MCF 10A (cell line): Measurements from ENCODE around the gene SCNN1G. TPM values are rescaled to one million over a fixed set of nuclear protein-coding genes. Genes with fewer than 3 reads are reported as not detected.
A peak's percentile ranks its signal among the peaks of the same experiment; 100 is the strongest.

ENCODE experiments used
- BruUV-seq: library from RNA; stranded (reverse); fragments of 400-500 nt; replicated peaks from 2 replicates; lab custom pipeline; 2021; lab: Mats Ljungman, UMichigan
- CTCF ChIA-PET: fragments of 300-600 bp; sonication (Branson Sonifier 250); formaldehyde crosslinking; extraction: SDS; loops from one replicate; lab custom pipeline; 2021; ENCODE audit warnings: antibody characterized with exemption, inconsistent platforms; lab: Yijun Ruan, JAX
- POLR2A ChIA-PET: fragments of 300-600, 350-650 bp; sonication (Branson Sonifier 250); formaldehyde crosslinking; extraction: SDS; loops from one replicate; lab custom pipeline; 2020; ENCODE audit warnings: antibody characterized with exemption, inconsistent platforms; lab: Yijun Ruan, JAX
- DNase-seq: peaks from one replicate; pipeline ENCODE4 v3.0.0-alpha.2; 2018; ENCODE audit not compliant: unreplicated experiment
- H3K27ac Mint-ChIP-seq: one replicate; pipeline ENCODE4 v1.8.0; 2022; ENCODE audit warnings: mild to moderate bottlenecking, low read depth, mixed read lengths; ENCODE audit not compliant: unreplicated experiment
- H3K27me3 Mint-ChIP-seq: one replicate; pipeline ENCODE4 v1.8.0; 2022; ENCODE audit warnings: mixed read lengths; ENCODE audit not compliant: insufficient read depth, unreplicated experiment
- H3K36me3 Mint-ChIP-seq: one replicate; pipeline ENCODE4 v1.8.0; 2022; ENCODE audit warnings: mild to moderate bottlenecking, moderate library complexity, mixed read lengths; ENCODE audit not compliant: insufficient read depth, unreplicated experiment
- H3K4me1 Mint-ChIP-seq: one replicate; pipeline ENCODE4 v1.8.0; 2022; ENCODE audit warnings: mixed read lengths; ENCODE audit not compliant: insufficient read depth, unreplicated experiment
- H3K4me3 Mint-ChIP-seq: one replicate; pipeline ENCODE4 v1.8.0; 2022; ENCODE audit warnings: mild to moderate bottlenecking, moderate library complexity, mixed read lengths; ENCODE audit not compliant: unreplicated experiment
- H3K9me3 Mint-ChIP-seq: one replicate; pipeline ENCODE4 v1.8.0; 2022; ENCODE audit warnings: mixed read lengths; ENCODE audit not compliant: unreplicated experiment
- intact Hi-C: fragments of 100-400 bp; cut with micrococcal nuclease; formaldehyde crosslinking; loops from 2 replicates; pipeline ENCODE4 v1.14.1; 2022
- total RNA-seq: library from RNA; stranded (reverse); gene quantifications from 2 replicates; pipeline ENCODE4 v1.2.3, GENCODE V29; 2022
- TF ChIP-seq, protein P1 (sequence below): fragments of 200-600 bp; IDR thresholded peaks from one replicate; pipeline ENCODE4 v1.8.0; 2022; ENCODE audit warnings: antibody characterized with exemption, mild to moderate bottlenecking; ENCODE audit not compliant: unreplicated experiment

The SCNN1G gene
- total RNA-seq, 1 experiment from 2014 or later: 11.9 TPM

DNA sequence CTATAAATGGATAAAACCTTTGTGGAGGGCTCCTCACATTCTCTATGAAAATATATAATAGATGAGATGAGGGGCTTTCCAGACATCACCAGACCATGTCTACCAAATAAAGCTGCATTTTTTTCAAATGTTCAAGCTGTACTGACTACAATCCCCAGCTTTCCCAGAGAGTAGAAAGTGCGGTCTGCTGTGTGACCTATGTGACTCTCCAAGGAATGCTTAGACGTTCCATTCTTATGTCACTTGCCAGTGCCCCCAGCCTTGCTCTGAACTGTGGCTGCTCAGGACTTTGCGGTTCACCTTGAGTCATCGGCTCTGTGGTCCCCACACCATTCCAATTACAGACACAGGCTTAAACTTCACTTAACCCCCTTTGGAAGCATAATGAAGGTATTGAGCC is 71.8 kb downstream of the SCNN1G start:
- Mint-ChIP-seq H3K4me1 (peaks cover 40% of the 10 kb centered on the region), H3K27me3 (no peaks in the 10 kb centered on the region), H3K4me3 (no peak overlapping the region), H3K9me3 (no peaks in the 10 kb centered on the region), H3K27ac (peak overlapping the region; percentile 82), H3K36me3 (no peaks in the 10 kb centered on the region)
- BruUV-seq: no TSS peak
- intact Hi-C loops: no loop called here
- ChIA-PET CTCF (interaction anchor here (0.6 to 1.3 kb wide), 4 partner anchors 25 to 1263 kb away, joined by 3 to 6 read pairs (median 3); no protein-coding TSS in a partner anchor), POLR2A (interaction anchor here (0.7 to 9.7 kb wide), 7 partner anchors 28 to 170 kb away, joined by 3 to 204 read pairs (median 4); no protein-coding TSS in a partner anchor)
- peak; percentile 75 for DNase-seq
- TF ChIP-seq, protein P1, sequence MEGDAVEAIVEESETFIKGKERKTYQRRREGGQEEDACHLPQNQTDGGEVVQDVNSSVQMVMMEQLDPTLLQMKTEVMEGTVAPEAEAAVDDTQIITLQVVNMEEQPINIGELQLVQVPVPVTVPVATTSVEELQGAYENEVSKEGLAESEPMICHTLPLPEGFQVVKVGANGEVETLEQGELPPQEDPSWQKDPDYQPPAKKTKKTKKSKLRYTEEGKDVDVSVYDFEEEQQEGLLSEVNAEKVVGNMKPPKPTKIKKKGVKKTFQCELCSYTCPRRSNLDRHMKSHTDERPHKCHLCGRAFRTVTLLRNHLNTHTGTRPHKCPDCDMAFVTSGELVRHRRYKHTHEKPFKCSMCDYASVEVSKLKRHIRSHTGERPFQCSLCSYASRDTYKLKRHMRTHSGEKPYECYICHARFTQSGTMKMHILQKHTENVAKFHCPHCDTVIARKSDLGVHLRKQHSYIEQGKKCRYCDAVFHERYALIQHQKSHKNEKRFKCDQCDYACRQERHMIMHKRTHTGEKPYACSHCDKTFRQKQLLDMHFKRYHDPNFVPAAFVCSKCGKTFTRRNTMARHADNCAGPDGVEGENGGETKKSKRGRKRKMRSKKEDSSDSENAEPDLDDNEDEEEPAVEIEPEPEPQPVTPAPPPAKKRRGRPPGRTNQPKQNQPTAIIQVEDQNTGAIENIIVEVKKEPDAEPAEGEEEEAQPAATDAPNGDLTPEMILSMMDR: no peak

DNA sequence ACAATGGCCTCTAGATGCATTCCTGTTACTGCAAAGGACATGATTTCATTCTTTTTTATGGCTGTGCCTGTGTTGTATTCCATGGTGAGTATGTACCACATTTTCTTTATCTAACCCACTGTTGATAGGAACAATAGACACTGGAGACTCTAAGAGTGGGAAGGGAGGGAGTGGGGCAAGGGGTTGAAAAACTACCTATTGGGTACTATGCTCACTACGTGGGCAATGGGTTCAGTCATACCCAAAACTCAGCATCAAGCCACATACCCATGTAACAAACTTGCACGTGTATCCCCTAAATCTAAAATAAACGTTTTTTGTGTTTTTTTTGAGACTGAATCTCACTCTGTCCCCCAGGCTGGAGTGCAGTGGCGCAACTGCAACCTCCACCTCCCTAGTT is 72.5 kb downstream of the SCNN1G start:
- Mint-ChIP-seq H3K27ac (peak overlapping the region; percentile 82), H3K9me3 (no peaks in the 10 kb centered on the region), H3K36me3 (no peaks in the 10 kb centered on the region), H3K4me1 (peaks cover 47% of the 10 kb centered on the region), H3K27me3 (no peaks in the 10 kb centered on the region), H3K4me3 (no peak overlapping the region)
- intact Hi-C loops: loop anchor here (5.0 kb wide), 1 partner anchor 167 kb away; no protein-coding TSS in a partner anchor
- TF ChIP-seq, protein P1: no peak
- CTCF ChIA-PET: interaction anchor here (0.6 to 4.7 kb wide), 4 partner anchors 25 to 1262 kb away, joined by 3 to 32 read pairs (median 6); no protein-coding TSS in a partner anchor
- no TSS peak for BruUV-seq
- no peak for DNase-seq
- POLR2A ChIA-PET: interaction anchor here (0.7 to 9.7 kb wide), 10 partner anchors 27 to 170 kb away, joined by 3 to 204 read pairs (median 4); no protein-coding TSS in a partner anchor

DNA sequence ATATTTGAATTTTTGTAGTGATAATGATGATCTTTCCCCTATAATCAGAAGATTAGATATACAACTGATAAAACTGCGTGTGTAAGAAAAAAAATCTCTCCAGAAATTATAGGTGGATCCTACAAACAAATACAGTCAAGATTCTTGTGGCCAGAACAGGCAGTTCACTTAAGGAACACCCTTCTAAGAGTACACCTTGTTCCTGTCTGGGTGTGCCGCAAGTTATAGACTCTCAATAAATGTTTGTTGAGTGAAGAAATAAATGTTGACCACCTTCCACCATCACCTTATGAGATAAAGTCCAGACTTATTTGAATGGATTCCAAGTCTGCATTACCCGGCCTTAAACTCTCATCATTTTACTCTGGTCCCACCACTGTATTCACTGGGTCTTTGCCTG is 73.9 kb downstream of the SCNN1G start:
- TF ChIP-seq, protein P1: no peak
- Mint-ChIP-seq H3K36me3 (no peaks in the 10 kb centered on the region), H3K27me3 (no peaks in the 10 kb centered on the region), H3K4me1 (peaks cover 50% of the 10 kb centered on the region), H3K9me3 (no peaks in the 10 kb centered on the region), H3K4me3 (peak overlapping the region; percentile 1), H3K27ac (peak overlapping the region; percentile 98)
- ChIA-PET CTCF (interaction anchor here (0.7 to 4.7 kb wide), 5 partner anchors 24 to 177 kb away, joined by 3 to 32 read pairs (median 4); no protein-coding TSS in a partner anchor), POLR2A (interaction anchor here (0.6 to 9.7 kb wide), 11 partner anchors 9 to 177 kb away, joined by 3 to 204 read pairs (median 6); partner anchors contain the start of gene SCNN1B)
- peak; percentile 37 for DNase-seq
- no TSS peak for BruUV-seq
- intact Hi-C loops: loop anchor here (5.0 kb wide), 1 partner anchor 166 kb away; no protein-coding TSS in a partner anchor

DNA sequence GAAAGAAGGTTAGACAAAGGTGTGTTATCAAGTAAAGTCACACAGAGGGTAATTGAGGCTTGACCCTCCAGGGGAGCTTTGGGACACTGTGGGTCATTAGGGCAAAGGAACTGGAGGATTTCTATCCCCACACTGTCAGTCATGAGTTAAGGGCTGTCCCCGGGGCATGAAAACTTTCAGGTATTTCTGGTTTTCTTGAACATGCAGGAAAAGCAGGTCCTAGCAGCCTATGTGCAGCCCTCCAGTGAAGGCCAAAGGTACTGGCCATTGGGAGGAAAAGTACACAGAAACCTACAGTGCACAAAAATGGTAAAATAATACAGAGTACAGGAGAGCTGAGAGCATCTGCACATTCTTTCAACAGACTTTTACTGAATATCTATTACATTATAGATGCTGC is 75.1 kb downstream of the SCNN1G start:
- no TSS peak for BruUV-seq
- POLR2A ChIA-PET: interaction anchor here (0.5 to 9.7 kb wide), 19 partner anchors 8 to 176 kb away, joined by 3 to 204 read pairs (median 10); partner anchors contain the start of genes SCNN1B and SCNN1G
- CTCF ChIA-PET: interaction anchor here (0.6 to 4.7 kb wide), 7 partner anchors 25 to 176 kb away, joined by 3 to 32 read pairs (median 3); no protein-coding TSS in a partner anchor
- Mint-ChIP-seq H3K36me3 (no peaks in the 10 kb centered on the region), H3K27ac (peak overlapping the region; percentile 98), H3K27me3 (no peaks in the 10 kb centered on the region), H3K9me3 (no peaks in the 10 kb centered on the region), H3K4me3 (peak overlapping the region; percentile 37), H3K4me1 (peaks cover 50% of the 10 kb centered on the region)
- peak; percentile 36 for DNase-seq
- TF ChIP-seq, protein P1: no peak
- intact Hi-C loops: loop anchor here (2.0 to 5.0 kb wide), 2 partner anchors 75 to 165 kb away; partner anchors contain the start of gene SCNN1G
